ENCODE results near the gene PREX1. TPM values are rescaled to one million over a fixed set of nuclear protein-coding genes. Genes with fewer than 3 reads are reported as not detected.

The PREX1 gene
- total RNA-seq, 1 experiment from 2014 or later = 9.5 TPM

GRCh38 chr20:48610996-48611395, 216.8 kb downstream of the PREX1 start:
- no TSS peak for BruUV-seq (replicated peaks)
- intact Hi-C loops (cut with micrococcal nuclease; ENCODE audit: unreplicated experiment) = no loop called here
- no peak for TF ChIP-seq CTCF (IDR thresholded peaks at IDR 0.05; ENCODE audit: insufficient read depth in 1 of 2, low read depth in 1 of 2, low read length in 1 of 2, severe bottlenecking in 1 of 2, unreplicated experiment in 1 of 2)
- Mint-ChIP-seq H3K36me3 (ENCODE audit: insufficient read depth, unreplicated experiment) (no peaks in the 10 kb centered on the region), H3K27me3 (ENCODE audit: insufficient read depth, unreplicated experiment) (peaks cover 2% of the 10 kb centered on the region), H3K27ac (ENCODE audit: unreplicated experiment) (no peak overlapping the region), H3K4me3 (ENCODE audit: unreplicated experiment) (no peak overlapping the region), H3K9me3 (ENCODE audit: unreplicated experiment) (no peaks in the 10 kb centered on the region), H3K4me1 (ENCODE audit: low read depth, unreplicated experiment) (no peaks in the 10 kb centered on the region)
- Histone ChIP-seq H3K36me3 (ENCODE audit: control insufficient read depth, insufficient read depth, low read length) (no peaks in the 10 kb centered on the region), H3K27me3 (replicated peaks; ENCODE audit: control insufficient read depth, insufficient read depth, low read length) (no peaks in the 10 kb centered on the region), H3K9me3 (no peaks in the 10 kb centered on the region), H3K4me3 (ENCODE audit: low read depth, low read length) (no peak overlapping the region), H3K4me1 (0 out of 2 replicates have a peak, but pooled peaks cover 4% of the 10 kb centered on the region)
- POLR2A ChIA-PET = no interaction called here
- no peak for DNase-seq
- CTCF ChIA-PET = no interaction called here

DNA sequence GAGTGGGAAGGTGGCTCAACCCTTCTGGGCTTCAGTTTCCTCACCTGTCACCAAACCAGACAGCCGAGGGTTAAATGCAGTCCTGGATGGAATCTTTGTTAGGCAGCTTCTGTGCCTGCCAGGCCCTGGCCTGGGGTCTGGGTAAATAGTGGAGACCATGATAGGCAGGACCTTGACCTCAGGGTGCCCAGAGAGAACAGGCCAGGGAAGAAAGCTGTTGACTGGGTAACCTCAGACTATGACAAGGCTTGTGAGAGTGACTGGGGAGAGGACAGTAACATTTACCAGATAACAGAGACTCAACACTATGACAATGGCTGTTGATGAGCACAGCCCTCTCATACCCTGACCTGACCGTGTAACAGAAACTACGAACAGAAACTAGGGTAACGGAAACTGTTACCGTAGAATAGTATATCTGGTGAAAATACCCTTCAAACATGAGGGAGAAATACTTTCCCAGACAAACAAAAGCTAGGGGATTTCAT, 218.3 kb downstream of the PREX1 start:
- H3K27ac Mint-ChIP-seq (ENCODE audit: unreplicated experiment) = no peak overlapping the region
- TF ChIP-seq CTCF (IDR thresholded peaks at IDR 0.05; ENCODE audit: insufficient read depth in 1 of 2, low read depth in 1 of 2, low read length in 1 of 2, severe bottlenecking in 1 of 2, unreplicated experiment in 1 of 2) = no peak
- H3K9me3 ChIP-seq = no peaks in the 10 kb centered on the region
- no peaks in the 10 kb centered on the region for H3K36me3 Mint-ChIP-seq (ENCODE audit: insufficient read depth, unreplicated experiment)
- H3K27me3 Mint-ChIP-seq (ENCODE audit: insufficient read depth, unreplicated experiment) = peaks cover 2% of the 10 kb centered on the region
- no peak overlapping the region for H3K4me3 Mint-ChIP-seq (ENCODE audit: unreplicated experiment)
- H3K4me1 Mint-ChIP-seq (ENCODE audit: low read depth, unreplicated experiment) = no peaks in the 10 kb centered on the region
- intact Hi-C loops (cut with micrococcal nuclease; ENCODE audit: unreplicated experiment) = no loop called here
- ChIA-PET POLR2A (no interaction called here), CTCF (interaction anchor here (1.4 kb wide), 1 partner anchor 11 kb away, joined by 3 read pairs; no protein-coding TSS in a partner anchor)
- no peaks in the 10 kb centered on the region for H3K27me3 ChIP-seq (replicated peaks; ENCODE audit: control insufficient read depth, insufficient read depth, low read length)
- DNase-seq = peak in 1 of 2 experiments; percentile 38
- no peak overlapping the region for H3K4me3 ChIP-seq (ENCODE audit: low read depth, low read length)
- BruUV-seq (replicated peaks) = no TSS peak
- no peaks in the 10 kb centered on the region for H3K4me1 ChIP-seq
- no peaks in the 10 kb centered on the region for H3K9me3 Mint-ChIP-seq (ENCODE audit: unreplicated experiment)
- no peaks in the 10 kb centered on the region for H3K36me3 ChIP-seq (ENCODE audit: control insufficient read depth, insufficient read depth, low read length)

DNA sequence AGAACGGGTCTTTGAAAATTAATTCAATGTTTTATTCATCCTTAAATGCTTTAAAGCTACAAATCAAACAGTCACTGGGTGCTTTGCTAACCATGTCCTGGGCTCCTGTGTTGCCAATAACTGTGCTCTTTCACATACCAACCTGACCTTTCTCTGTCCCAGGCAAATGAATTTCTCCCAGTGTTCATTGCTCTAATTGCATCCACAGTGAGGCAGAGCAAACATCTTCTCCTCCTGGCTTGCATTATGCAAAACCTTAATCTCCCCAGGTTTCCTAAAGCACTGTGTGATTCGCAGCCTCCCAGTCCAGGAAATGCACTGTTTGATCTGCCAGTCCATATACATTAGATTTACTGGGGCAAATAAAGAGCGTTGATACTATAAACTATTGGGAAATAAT, 219.0 kb downstream of the PREX1 start:
- H3K27me3 Mint-ChIP-seq (ENCODE audit: insufficient read depth, unreplicated experiment) = peaks cover 2% of the 10 kb centered on the region
- CTCF ChIA-PET = no interaction called here
- no peaks in the 10 kb centered on the region for H3K9me3 ChIP-seq
- BruUV-seq (replicated peaks) = no TSS peak
- no peaks in the 10 kb centered on the region for H3K36me3 ChIP-seq (ENCODE audit: control insufficient read depth, insufficient read depth, low read length)
- DNase-seq = no peak
- no peaks in the 10 kb centered on the region for H3K36me3 Mint-ChIP-seq (ENCODE audit: insufficient read depth, unreplicated experiment)
- H3K4me1 Mint-ChIP-seq (ENCODE audit: low read depth, unreplicated experiment) = no peaks in the 10 kb centered on the region
- POLR2A ChIA-PET = no interaction called here
- no peak for TF ChIP-seq CTCF (IDR thresholded peaks at IDR 0.05; ENCODE audit: insufficient read depth in 1 of 2, low read depth in 1 of 2, low read length in 1 of 2, severe bottlenecking in 1 of 2, unreplicated experiment in 1 of 2)
- H3K4me3 ChIP-seq (ENCODE audit: low read depth, low read length) = no peak overlapping the region
- intact Hi-C loops (cut with micrococcal nuclease; ENCODE audit: unreplicated experiment) = no loop called here
- no peaks in the 10 kb centered on the region for H3K27me3 ChIP-seq (replicated peaks; ENCODE audit: control insufficient read depth, insufficient read depth, low read length)
- H3K4me1 ChIP-seq = no peaks in the 10 kb centered on the region
- H3K27ac Mint-ChIP-seq (ENCODE audit: unreplicated experiment) = no peak overlapping the region
- no peaks in the 10 kb centered on the region for H3K9me3 Mint-ChIP-seq (ENCODE audit: unreplicated experiment)
- H3K4me3 Mint-ChIP-seq (ENCODE audit: unreplicated experiment) = no peak overlapping the region

Measured in Caco-2 (cell line).